HG03135 (cell line): Measurements from ENCODE around the gene FAM149B1.
"Not testable (repeated sequence)": the region's sequence is repeated elsewhere in the genome, so short reads cannot be mapped to it uniquely, and the experiment has no call there.

Source experiments
- ATAC-seq: cut with Tn5 transposase; IDR thresholded peaks from one replicate; pipeline ENCODE4 v1.9.1; 2021; ENCODE audit warnings: mild to moderate bottlenecking, moderate library complexity; ENCODE audit not compliant: unreplicated experiment

Gene FAM149B1

GRCh38 chr10:73167783-73168464 is at the start of gene FAM149B1, which contains the start of gene ECD:
FAM149B1 (plus strand) TSS chr10:73168119; CDS start chr10:73168340, 221 bp downstream.
ECD (minus strand) TSS chr10:73168008; CDS start chr10:73163937, 4,071 bp downstream.
- peak; percentile 90 for ATAC-seq

- ATAC-seq: no peak
Observed at GRCh38 chr10:73119457-73119856, 48.5 kb upstream of the FAM149B1 start.

- no peak for ATAC-seq
Observed at GRCh38 chr10:73119952-73120351, 48.0 kb upstream of the FAM149B1 start.

- no peak for ATAC-seq
Observed at GRCh38 chr10:73126343-73126742, 41.6 kb upstream of the FAM149B1 start.

- ATAC-seq: no peak
Observed at GRCh38 chr10:73131301-73131700, 36.6 kb upstream of the FAM149B1 start.

GRCh38 chr10:73131913-73132686 is 35.8 kb upstream of the FAM149B1 start:
- no peak for ATAC-seq

- no peak for ATAC-seq
Observed at GRCh38 chr10:73134727-73135126, 33.2 kb upstream of the FAM149B1 start.

GRCh38 chr10:73136627-73137026 is 31.3 kb upstream of the FAM149B1 start:
- ATAC-seq: no peak

GRCh38 chr10:73139251-73139650 is 28.7 kb upstream of the FAM149B1 start:
- no peak for ATAC-seq

GRCh38 chr10:73141603-73142002 is 26.3 kb upstream of the FAM149B1 start:
- ATAC-seq: no peak

- ATAC-seq: not testable (repeated sequence)
Observed at GRCh38 chr10:73150633-73151413, 17.1 kb upstream of the FAM149B1 start.

GRCh38 chr10:73152009-73152408 is 15.9 kb upstream of the FAM149B1 start:
- no peak for ATAC-seq

- no peak for ATAC-seq
Observed at GRCh38 chr10:73156054-73156453, 11.9 kb upstream of the FAM149B1 start.

GRCh38 chr10:73159038-73159648 is 8.8 kb upstream of the FAM149B1 start:
- ATAC-seq: no peak

- no peak for ATAC-seq
Observed at GRCh38 chr10:73161079-73161478, 6.8 kb upstream of the FAM149B1 start.

GRCh38 chr10:73161662-73162061 is 6.3 kb upstream of the FAM149B1 start:
- ATAC-seq: no peak

- no peak for ATAC-seq
Observed at GRCh38 chr10:73163096-73163495, 4.8 kb upstream of the FAM149B1 start.

- no peak for ATAC-seq
Observed at GRCh38 chr10:73166972-73167371, 947 bp upstream of the FAM149B1 start.

- no peak for ATAC-seq
Observed at GRCh38 chr10:73167458-73167782, 499 bp upstream of the FAM149B1 start.

GRCh38 chr10:73168465-73168803 is 515 bp downstream of the FAM149B1 start:
- ATAC-seq: peak; percentile 16

GRCh38 chr10:73169320-73169719 is 1.4 kb downstream of the FAM149B1 start:
- no peak for ATAC-seq
